Measurements from ENCODE around the gene SPAG6. TPM values are rescaled to one million over a fixed set of nuclear protein-coding genes. Genes with fewer than 3 reads are reported as not detected.
"Not testable (repeated sequence)": the region's sequence is repeated elsewhere in the genome, so short reads cannot be mapped to it uniquely, and the experiment has no call there.

The SPAG6 gene
- total RNA-seq, 1 donor from 2014 or later = 0.51 TPM

GRCh38 chr10:22370320-22370719 lies 25.0 kb downstream of the SPAG6 start:
- DNase-seq (ENCODE audit: low spot score) = no peak

GRCh38 chr10:22372298-22372697 lies 27.0 kb downstream of the SPAG6 start:
- no peak for DNase-seq (ENCODE audit: low spot score)

GRCh38 chr10:22372917-22373316 lies 27.6 kb downstream of the SPAG6 start:
- no peak for DNase-seq (ENCODE audit: low spot score)

GRCh38 chr10:22374489-22375126 lies 29.3 kb downstream of the SPAG6 start:
- no peak for DNase-seq (ENCODE audit: low spot score)

- no peak for DNase-seq (ENCODE audit: low spot score)
Measured at GRCh38 chr10:22379059-22379458, 33.8 kb downstream of the SPAG6 start.

GRCh38 chr10:22381262-22381661 lies 36.0 kb downstream of the SPAG6 start:
- DNase-seq (ENCODE audit: low spot score) = no peak

GRCh38 chr10:22386503-22386902 lies 41.2 kb downstream of the SPAG6 start:
- DNase-seq (ENCODE audit: low spot score) = no peak

- no peak for DNase-seq (ENCODE audit: low spot score)
Measured at GRCh38 chr10:22389856-22390589, 44.7 kb downstream of the SPAG6 start.

GRCh38 chr10:22391600-22391999 lies 46.3 kb downstream of the SPAG6 start:
- DNase-seq (ENCODE audit: low spot score) = no peak

GRCh38 chr10:22396195-22396594 lies 50.9 kb downstream of the SPAG6 start:
- not testable (repeated sequence) for DNase-seq (ENCODE audit: low spot score)

GRCh38 chr10:22406916-22407315 lies 61.6 kb downstream of the SPAG6 start:
- not testable (repeated sequence) for DNase-seq (ENCODE audit: low spot score)

- DNase-seq (ENCODE audit: low spot score) = no peak
Measured at GRCh38 chr10:22410394-22410793, 65.1 kb downstream of the SPAG6 start.

- DNase-seq (ENCODE audit: low spot score) = no peak
Measured at GRCh38 chr10:22410846-22411245, 65.5 kb downstream of the SPAG6 start.

- no peak for DNase-seq (ENCODE audit: low spot score)
Measured at GRCh38 chr10:22414146-22414545, 68.8 kb downstream of the SPAG6 start.

GRCh38 chr10:22415072-22415471 lies 69.8 kb downstream of the SPAG6 start:
- DNase-seq (ENCODE audit: low spot score) = no peak

- DNase-seq (ENCODE audit: low spot score) = no peak
Measured at GRCh38 chr10:22417736-22418268, 72.5 kb downstream of the SPAG6 start.

- DNase-seq (ENCODE audit: low spot score) = no peak
Measured at GRCh38 chr10:22420787-22421517, 75.7 kb downstream of the SPAG6 start.

- no peak for DNase-seq (ENCODE audit: low spot score)
Measured at GRCh38 chr10:22426653-22427052, 81.4 kb downstream of the SPAG6 start.

GRCh38 chr10:22427101-22427500 lies 81.8 kb downstream of the SPAG6 start:
- DNase-seq (ENCODE audit: low spot score) = no peak

- DNase-seq (ENCODE audit: low spot score) = no peak
Measured at GRCh38 chr10:22427890-22428571, 82.7 kb downstream of the SPAG6 start.

GRCh38 chr10:22429146-22429545 lies 83.8 kb downstream of the SPAG6 start:
- DNase-seq (ENCODE audit: low spot score) = no peak

Data from mesenteric fat pad (tissue), 1 donor.